B cell (primary cell): Measurements from ENCODE around the gene CTSK. TPM values are rescaled to one million over a fixed set of nuclear protein-coding genes. Genes with fewer than 3 reads are reported as not detected.
"Not testable (repeated sequence)": the region's sequence is repeated elsewhere in the genome, so short reads cannot be mapped to it uniquely, and the experiment has no call there.

Experiments used
- ATAC-seq: fragments of 200-7000 bp; cut with Tn5 transposase; one replicate; pipeline ENCODE4 v1.10.0; 2021; ENCODE audit warnings: low read depth, mild to moderate bottlenecking, moderate number of reproducible peaks, moderate library complexity
- CTCF ChIA-PET: fragments of 350-600 bp; sonication (Branson Sonifier 250); formaldehyde crosslinking; loops from one replicate; lab custom pipeline; 2021; ENCODE audit warnings: antibody characterized with exemption, inconsistent platforms; lab: Charles Lee
- POLR2A ChIA-PET: fragments of 350-600 bp; sonication (Branson Sonifier 250); formaldehyde crosslinking; loops from one replicate; lab custom pipeline; 2021; ENCODE audit warnings: antibody characterized with exemption; lab: Charles Lee
- DNase-seq: peaks from one replicate; pipeline ENCODE4 v3.0.0; 2013
- H2AFZ ChIP-seq: 2 replicates; pipeline ENCODE4 v1.6.1; 2012; ENCODE audit warnings: mild to moderate bottlenecking, low read depth, low read length; ENCODE audit not compliant: insufficient read depth, poor library complexity, severe bottlenecking
- H3K27ac ChIP-seq, 2 donors: 1 replicate in 1 of 2; 2 replicates in 1 of 2; pipeline ENCODE4 v1.5.1; 2012 to 2013; ENCODE audit warnings: low read length in 2 of 2, mild to moderate bottlenecking in 2 of 2, moderate library complexity in 1 of 2
- H3K27me3 ChIP-seq, 4 experiments: fragments of 200-600 bp in 1 of 4; sonication (generic) in 1 of 4; replicated peaks in 1 of 4; 1 replicate in 2 of 4; 2 replicates in 2 of 4; pipeline versions ENCODE4 v1.6.1 to v1.7.0; 2013 to 2016; ENCODE audit warnings: low read length in 3 of 4, mild to moderate bottlenecking in 2 of 4, mixed read lengths in 1 of 4, moderate library complexity in 1 of 4; ENCODE audit not compliant: insufficient read depth in 4 of 4, control insufficient read depth in 3 of 4; ENCODE audit errors: control extremely low read depth in 1 of 4
- H3K36me3 ChIP-seq, 2 experiments: replicated peaks in 1 of 2; 1 replicate in 1 of 2; 2 replicates in 1 of 2; pipeline versions ENCODE4 v1.6.1 to v1.7.1; 2013; ENCODE audit warnings: low read length in 1 of 2; ENCODE audit not compliant: insufficient read depth in 2 of 2, control insufficient read depth in 1 of 2; ENCODE audit errors: control extremely low read depth in 1 of 2, extremely low read depth in 1 of 2
- H3K4me1 ChIP-seq, 2 donors: fragments of 200-600 bp in 1 of 2; sonication (generic) in 1 of 2; 1 replicate in 1 of 2; 2 replicates in 1 of 2; pipeline versions ENCODE4 v1.5.1 to v1.6.1; 2013 to 2017; ENCODE audit warnings: low read length in 2 of 2; ENCODE audit not compliant: control insufficient read depth in 2 of 2, insufficient read depth in 2 of 2
- H3K4me2 ChIP-seq: replicated peaks from 2 replicates; pipeline ENCODE3; 2012; ENCODE audit warnings: mild to moderate bottlenecking, low read depth, low read length; ENCODE audit not compliant: poor library complexity, severe bottlenecking
- H3K4me3 ChIP-seq, 5 experiments: fragments of 200-600 bp in 1 of 5; sonication (generic) in 1 of 5; 1 replicate in 3 of 5; 2 replicates in 2 of 5; pipeline versions ENCODE4 v1.5.1 to v1.7.0; 2011 to 2016; ENCODE audit warnings: low read length in 4 of 5, mild to moderate bottlenecking in 4 of 5, low read depth in 2 of 5, control low read depth in 1 of 5, moderate library complexity in 1 of 5; ENCODE audit not compliant: insufficient read depth in 1 of 5; ENCODE audit errors: control extremely low read depth in 1 of 5, extremely low read depth in 1 of 5
- H3K79me2 ChIP-seq: fragments of 200-600 bp; sonication (generic); one replicate; pipeline ENCODE4 v1.6.0; 2016; ENCODE audit warnings: low read length; ENCODE audit not compliant: control insufficient read depth, insufficient read depth
- H3K9ac ChIP-seq: fragments of 200-600 bp; sonication (generic); 2 replicates; pipeline ENCODE4 v1.6.1; 2017; ENCODE audit warnings: mild to moderate bottlenecking, low read length, moderate library complexity
- H3K9me3 ChIP-seq, 3 donors: one replicate each; pipeline versions ENCODE4 v1.6.1 to v1.7.1; 2013; ENCODE audit warnings: low read length in 2 of 3; ENCODE audit not compliant: control insufficient read depth in 2 of 3, insufficient read depth in 1 of 3; ENCODE audit errors: control extremely low read depth in 1 of 3
- H4K20me1 ChIP-seq: 2 replicates; pipeline ENCODE4 v1.6.0; 2012; ENCODE audit warnings: mild to moderate bottlenecking, low read length; ENCODE audit not compliant: insufficient read depth, control insufficient read depth, poor library complexity, severe bottlenecking
- H3K27ac Mint-ChIP-seq: one replicate; pipeline ENCODE4 v1.8.0; 2021; ENCODE audit warnings: mixed read lengths
- H3K27me3 Mint-ChIP-seq: one replicate; pipeline ENCODE4 v1.8.0; 2021; ENCODE audit warnings: mixed read lengths
- H3K4me1 Mint-ChIP-seq: one replicate; pipeline ENCODE4 v1.8.0; 2021; ENCODE audit warnings: mixed read lengths
- H3K4me3 Mint-ChIP-seq: one replicate; pipeline ENCODE4 v1.8.0; 2021; ENCODE audit warnings: mixed read lengths
- H3K9me3 Mint-ChIP-seq: one replicate; pipeline ENCODE4 v1.8.0; 2022; ENCODE audit warnings: mixed read lengths; ENCODE audit not compliant: insufficient read depth
- EZH2 ChIP-seq: IDR thresholded peaks from 2 replicates; pipeline ENCODE4 v1.6.1; 2012; ENCODE audit warnings: borderline replicate concordance, low read depth, mild to moderate bottlenecking, moderate library complexity, low read length; ENCODE audit not compliant: insufficient read depth, poor library complexity, severe bottlenecking
- WGBS: methylation state at CpG from one replicate; pipeline ENCODE4 v1.1.5; 2013; ENCODE audit warnings: missing lambda C conversion rate; ENCODE audit not compliant: insufficient coverage; 5-methylcytosine and 5-hydroxymethylcytosine counted together
- intact Hi-C: fragments of 100-400 bp; cut with micrococcal nuclease; formaldehyde crosslinking; loops from one replicate; pipeline ENCODE4 v1.10.0; 2022
- polyA plus RNA-seq: library from polyadenylated mRNA; depleted of rRNA; stranded (reverse); fragments of >200 nt; gene quantifications from 2 replicates; pipeline ENCODE4 v1.2.3, GENCODE V29; 2012
- total RNA-seq, 2 donors: library from RNA; stranded (reverse); fragments of 120-200 nt in 1 of 2; gene quantifications; 1 replicate in 1 of 2; 2 replicates in 1 of 2; pipeline versions ENCODE4 v1.2.3 to v1.2.4, GENCODE V29; 2013 to 2022
- TF ChIP-seq, protein P1 (sequence below): fragments of 200-600 bp; IDR thresholded peaks from one replicate; pipeline ENCODE4 v1.8.0; 2022; ENCODE audit warnings: antibody characterized with exemption, mild to moderate bottlenecking

CTSK gene
- total and polyA plus RNA-seq, 2 donors (not counting 1 experiment from before 2014, with no cell fraction given): 5.3 to 6.0 TPM

DNA sequence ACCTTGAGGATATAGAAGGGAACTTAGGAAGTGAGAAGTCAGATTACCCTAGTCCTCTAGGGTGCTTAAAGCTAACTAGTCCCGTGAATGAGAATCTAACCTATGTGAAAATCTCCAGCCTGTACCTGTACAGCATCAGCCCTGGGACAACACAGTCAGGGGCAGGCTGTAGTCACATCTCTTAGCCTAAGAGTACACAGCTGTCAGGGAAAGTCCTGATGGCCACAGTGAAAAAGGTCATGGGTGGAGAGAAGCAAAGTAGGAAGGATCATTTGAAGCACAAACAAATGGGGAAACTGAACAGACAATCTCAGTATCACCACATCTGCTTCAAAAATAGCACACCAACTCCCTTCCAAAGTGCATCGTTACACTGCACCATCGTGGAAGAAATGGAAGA lies 11.7 kb downstream of the CTSK start:
- H3K36me3 ChIP-seq: peaks cover 6 to 7% of the 10 kb centered on the region in 2 experiments
- no peak overlapping the region for H3K4me2 ChIP-seq
- CTCF ChIA-PET: no interaction called here
- no peak for ATAC-seq
- H3K9me3 ChIP-seq: no peaks in the 10 kb centered on the region
- Mint-ChIP-seq H3K27ac (no peak overlapping the region), H3K9me3 (no peaks in the 10 kb centered on the region), H3K4me1 (no peaks in the 10 kb centered on the region), H3K4me3 (no peak overlapping the region), H3K27me3 (no peaks in the 10 kb centered on the region)
- no peaks in the 10 kb centered on the region for H3K79me2 ChIP-seq
- H3K4me1 ChIP-seq: no peaks in the 10 kb centered on the region
- POLR2A ChIA-PET: no interaction called here
- no peaks in the 10 kb centered on the region for H3K27me3 ChIP-seq
- H3K9ac ChIP-seq: no peak overlapping the region
- no peak for DNase-seq
- H2AFZ ChIP-seq: no peak overlapping the region
- TF ChIP-seq, protein P1, sequence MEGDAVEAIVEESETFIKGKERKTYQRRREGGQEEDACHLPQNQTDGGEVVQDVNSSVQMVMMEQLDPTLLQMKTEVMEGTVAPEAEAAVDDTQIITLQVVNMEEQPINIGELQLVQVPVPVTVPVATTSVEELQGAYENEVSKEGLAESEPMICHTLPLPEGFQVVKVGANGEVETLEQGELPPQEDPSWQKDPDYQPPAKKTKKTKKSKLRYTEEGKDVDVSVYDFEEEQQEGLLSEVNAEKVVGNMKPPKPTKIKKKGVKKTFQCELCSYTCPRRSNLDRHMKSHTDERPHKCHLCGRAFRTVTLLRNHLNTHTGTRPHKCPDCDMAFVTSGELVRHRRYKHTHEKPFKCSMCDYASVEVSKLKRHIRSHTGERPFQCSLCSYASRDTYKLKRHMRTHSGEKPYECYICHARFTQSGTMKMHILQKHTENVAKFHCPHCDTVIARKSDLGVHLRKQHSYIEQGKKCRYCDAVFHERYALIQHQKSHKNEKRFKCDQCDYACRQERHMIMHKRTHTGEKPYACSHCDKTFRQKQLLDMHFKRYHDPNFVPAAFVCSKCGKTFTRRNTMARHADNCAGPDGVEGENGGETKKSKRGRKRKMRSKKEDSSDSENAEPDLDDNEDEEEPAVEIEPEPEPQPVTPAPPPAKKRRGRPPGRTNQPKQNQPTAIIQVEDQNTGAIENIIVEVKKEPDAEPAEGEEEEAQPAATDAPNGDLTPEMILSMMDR: no peak
- no peak for TF ChIP-seq EZH2
- WGBS: 97% methylated on average over 3 of the region's 3 CpGs
- H4K20me1 ChIP-seq: no peaks in the 10 kb centered on the region
- no peak overlapping the region for H3K4me3 ChIP-seq
- intact Hi-C loops: no loop called here
- no peak overlapping the region for H3K27ac ChIP-seq

DNA sequence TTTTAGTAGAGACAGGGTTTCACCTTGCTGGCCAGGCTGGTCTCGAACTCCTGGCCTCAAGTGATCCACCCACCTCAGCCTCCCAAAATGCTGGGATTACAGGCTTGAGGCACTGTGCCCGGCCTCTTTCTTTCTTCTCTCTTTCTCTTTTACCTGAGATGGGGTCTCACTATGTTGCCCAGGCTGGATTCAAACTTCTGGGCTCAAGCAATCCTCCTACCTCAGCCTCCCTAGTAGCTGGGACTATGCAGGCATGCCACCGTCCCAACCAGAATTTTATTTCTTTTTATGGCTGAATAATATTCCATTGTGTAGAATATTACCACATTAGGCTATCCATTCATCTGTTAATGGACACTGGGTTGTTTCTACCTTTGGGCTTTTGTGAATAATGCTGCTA lies 14.3 kb downstream of the CTSK start:
- H3K4me3 ChIP-seq, H3K4me2 ChIP-seq, ATAC-seq, H3K27ac ChIP-seq, CTCF ChIA-PET, H4K20me1 ChIP-seq, H3K79me2 ChIP-seq, H2AFZ ChIP-seq, H3K36me3 ChIP-seq, H3K4me3 Mint-ChIP-seq, H3K4me1 ChIP-seq, H3K4me1 Mint-ChIP-seq, H3K9ac ChIP-seq, H3K9me3 ChIP-seq, H3K27me3 ChIP-seq, H3K27me3 Mint-ChIP-seq, intact Hi-C loops, H3K27ac Mint-ChIP-seq, DNase-seq, POLR2A ChIA-PET, H3K9me3 Mint-ChIP-seq: not testable (repeated sequence)
- 100% methylated on average over 1 of the region's 3 CpGs for WGBS
